Esophagus squamous epithelium (tissue), 4 donors: ENCODE data around the gene LAG3.

Experiments
- POLR2A ChIP-seq, 4 donors: fragments of 450-650 bp; IDR thresholded peaks; one replicate each; pipeline ENCODE4 v1.6.1; 2017; ENCODE audit warnings: antibody characterized with exemption in 4 of 4, mild to moderate bottlenecking in 4 of 4, moderate library complexity in 3 of 4
- TF ChIP-seq, protein P1 (sequence below), 6 experiments: fragments of 450-650 bp in 4 of 6; fragments of 200-600 bp in 2 of 6; sonication (generic) in 2 of 6; IDR thresholded peaks; one replicate each; pipeline ENCODE4 v1.5.1; 2016 to 2019; ENCODE audit warnings: antibody characterized with exemption in 6 of 6, mild to moderate bottlenecking in 4 of 6, moderate library complexity in 4 of 6

DNA sequence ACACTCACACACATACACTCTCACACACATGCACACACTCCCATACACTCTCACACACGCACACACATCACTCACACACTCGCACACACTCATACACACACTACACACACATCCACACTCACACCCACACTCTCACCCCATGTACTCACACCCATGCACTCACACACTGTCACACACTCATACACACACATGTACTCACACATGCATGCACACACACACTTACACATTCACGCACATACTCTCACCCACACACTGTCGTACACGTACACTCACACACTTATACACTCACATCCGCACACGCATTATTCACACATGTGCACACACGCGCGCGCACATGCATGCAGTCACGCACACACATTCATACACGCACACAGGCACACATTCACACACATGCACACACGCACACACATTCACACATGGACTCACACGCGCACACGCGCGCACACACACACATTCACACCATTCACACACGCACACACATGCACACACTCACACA is 45.4 kb downstream of the LAG3 start:
- TF ChIP-seq, protein P1, sequence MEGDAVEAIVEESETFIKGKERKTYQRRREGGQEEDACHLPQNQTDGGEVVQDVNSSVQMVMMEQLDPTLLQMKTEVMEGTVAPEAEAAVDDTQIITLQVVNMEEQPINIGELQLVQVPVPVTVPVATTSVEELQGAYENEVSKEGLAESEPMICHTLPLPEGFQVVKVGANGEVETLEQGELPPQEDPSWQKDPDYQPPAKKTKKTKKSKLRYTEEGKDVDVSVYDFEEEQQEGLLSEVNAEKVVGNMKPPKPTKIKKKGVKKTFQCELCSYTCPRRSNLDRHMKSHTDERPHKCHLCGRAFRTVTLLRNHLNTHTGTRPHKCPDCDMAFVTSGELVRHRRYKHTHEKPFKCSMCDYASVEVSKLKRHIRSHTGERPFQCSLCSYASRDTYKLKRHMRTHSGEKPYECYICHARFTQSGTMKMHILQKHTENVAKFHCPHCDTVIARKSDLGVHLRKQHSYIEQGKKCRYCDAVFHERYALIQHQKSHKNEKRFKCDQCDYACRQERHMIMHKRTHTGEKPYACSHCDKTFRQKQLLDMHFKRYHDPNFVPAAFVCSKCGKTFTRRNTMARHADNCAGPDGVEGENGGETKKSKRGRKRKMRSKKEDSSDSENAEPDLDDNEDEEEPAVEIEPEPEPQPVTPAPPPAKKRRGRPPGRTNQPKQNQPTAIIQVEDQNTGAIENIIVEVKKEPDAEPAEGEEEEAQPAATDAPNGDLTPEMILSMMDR (IDR thresholded peaks at IDR 0.05) = no peak
- no peak for TF ChIP-seq POLR2A (IDR thresholded peaks at IDR 0.05)
